Activated CD4-positive, alpha-beta T cell treated with anti-CD3 and anti-CD28 coated beads, Interleukin-2, amount 50 U/mL, for 1 hour (primary cell): ENCODE results near the gene FASN.

Experiments used
- DNase-seq: peaks from one replicate; pipeline ENCODE4 v3.0.0-alpha.2; 2020

The FASN gene

GRCh38 chr17:82100502-82101298 lies 2.7 kb upstream of the FASN start:
- no peak for DNase-seq

GRCh38 chr17:82098939-82099763 lies 1.1 kb upstream of the FASN start:
- no peak for DNase-seq

GRCh38 chr17:82097919-82098168 lies 192 bp downstream of the FASN start:
- no peak for DNase-seq

GRCh38 chr17:82097184-82097918 lies 685 bp downstream of the FASN start:
- DNase-seq: no peak

GRCh38 chr17:82096709-82097183 lies 1.3 kb downstream of the FASN start:
- DNase-seq: no peak

GRCh38 chr17:82095777-82096708 lies 2.0 kb downstream of the FASN start:
- no peak for DNase-seq

GRCh38 chr17:82094931-82095776 lies 2.9 kb downstream of the FASN start:
- no peak for DNase-seq

GRCh38 chr17:82092995-82093751 lies 4.9 kb downstream of the FASN start:
- DNase-seq: no peak

- no peak for DNase-seq
These were observed 5.4 kb downstream of the FASN start for GRCh38 chr17:82092628-82092994.

GRCh38 chr17:82092094-82092586 lies 5.9 kb downstream of the FASN start:
- no peak for DNase-seq

- DNase-seq: no peak
These were observed 6.6 kb downstream of the FASN start for GRCh38 chr17:82091264-82092066.

GRCh38 chr17:82090549-82091263 lies 7.3 kb downstream of the FASN start:
- DNase-seq: no peak

- no peak for DNase-seq
These were observed 8.1 kb downstream of the FASN start for GRCh38 chr17:82089723-82090548.

GRCh38 chr17:82088838-82089722 lies 9.0 kb downstream of the FASN start:
- no peak for DNase-seq

- DNase-seq: no peak
These were observed 9.8 kb downstream of the FASN start for GRCh38 chr17:82087961-82088837.
